DMS153 treated with DMSO at 0.1 percent for 48 hours (cell line): Measurements from ENCODE around the gene KCNMA1.
"Not testable (repeated sequence)": the region's sequence is repeated elsewhere in the genome, so short reads cannot be mapped to it uniquely, and the experiment has no call there.

Source experiments
- DNase-seq: peaks from one replicate; lab custom pipeline; 2025; ENCODE audit not compliant: unreplicated experiment; lab: John Stamatoyannopoulos, UW

Gene KCNMA1

DNA sequence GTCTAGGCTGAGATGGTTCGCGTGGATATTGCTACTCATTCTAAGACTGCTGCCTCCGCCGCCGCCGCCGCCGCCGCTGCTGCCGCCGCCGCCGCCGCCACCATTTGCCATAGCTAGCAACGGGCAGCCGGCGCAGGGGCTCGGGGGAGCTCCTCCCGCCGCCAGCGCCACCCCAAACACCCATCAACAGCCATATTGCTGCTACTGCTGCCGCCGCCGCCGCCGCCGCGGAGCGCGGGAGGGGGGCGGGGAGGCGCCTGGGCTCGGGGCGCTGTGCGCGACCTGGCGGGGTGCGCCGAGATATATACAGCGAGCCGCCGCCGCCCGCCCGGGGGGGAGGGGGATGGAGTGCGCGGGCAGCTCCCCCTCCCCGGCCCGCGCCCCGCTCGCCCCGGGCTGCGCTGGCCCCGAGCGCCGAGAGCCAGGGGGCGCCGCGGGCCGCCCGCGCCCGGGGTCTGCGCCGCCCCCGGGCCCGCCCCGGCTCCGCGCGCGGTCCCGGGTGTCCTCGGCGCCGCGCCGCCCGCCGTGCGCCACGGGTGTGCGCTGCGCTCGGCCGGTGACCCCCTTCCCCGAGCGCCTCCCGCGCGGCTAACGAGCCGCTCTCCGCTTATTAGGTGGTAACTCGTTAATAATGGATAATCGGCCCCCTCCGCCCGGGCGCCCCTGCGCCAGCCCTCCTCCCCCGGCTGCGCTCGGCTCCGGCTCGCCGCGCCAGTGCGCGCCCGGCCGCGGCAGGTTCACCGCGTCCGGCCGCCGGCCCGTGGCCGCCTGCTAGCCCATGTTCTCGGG is at the start of gene KCNMA1:
TSS of gene KCNMA1 (minus strand) at position 277 of the 789 bp plus-strand sequence.
- no peak for DNase-seq

DNA sequence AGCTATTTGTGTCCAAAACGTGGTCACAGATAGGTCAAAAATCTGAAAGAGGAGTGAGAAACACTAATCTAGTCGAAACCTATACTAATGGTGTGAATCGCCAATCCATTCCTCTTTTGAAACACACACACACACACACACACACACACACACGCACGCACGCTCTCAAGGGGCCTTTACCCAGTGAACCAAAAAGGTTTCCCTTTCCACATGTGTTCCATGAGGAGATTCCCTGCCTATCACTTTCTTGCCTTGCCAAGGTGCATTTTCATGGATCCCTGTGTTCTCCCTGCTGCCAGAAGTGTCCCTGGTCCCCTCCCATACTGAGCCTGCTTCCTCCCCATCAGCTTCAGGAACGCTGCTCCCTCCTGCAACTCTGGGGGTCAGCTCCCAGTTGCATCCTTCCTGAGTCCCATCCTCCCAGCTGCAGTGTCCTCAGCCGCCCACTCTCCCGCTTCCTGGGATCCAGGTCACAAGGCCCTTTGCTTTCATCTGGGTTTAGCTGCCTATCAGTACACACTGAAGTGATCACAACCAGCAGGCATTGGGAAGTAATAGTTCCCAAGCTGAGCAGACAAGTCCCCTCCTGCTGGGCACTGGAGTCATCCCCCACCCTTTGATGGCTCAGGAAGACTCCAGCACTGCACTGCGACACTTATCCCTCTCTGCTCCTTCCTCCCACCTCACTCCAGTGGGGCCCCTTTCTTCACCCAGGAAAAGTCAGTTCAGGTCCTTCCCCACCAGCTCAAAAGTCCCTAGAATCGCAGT is 49.2 kb upstream of the KCNMA1 start:
- no peak for DNase-seq

DNA sequence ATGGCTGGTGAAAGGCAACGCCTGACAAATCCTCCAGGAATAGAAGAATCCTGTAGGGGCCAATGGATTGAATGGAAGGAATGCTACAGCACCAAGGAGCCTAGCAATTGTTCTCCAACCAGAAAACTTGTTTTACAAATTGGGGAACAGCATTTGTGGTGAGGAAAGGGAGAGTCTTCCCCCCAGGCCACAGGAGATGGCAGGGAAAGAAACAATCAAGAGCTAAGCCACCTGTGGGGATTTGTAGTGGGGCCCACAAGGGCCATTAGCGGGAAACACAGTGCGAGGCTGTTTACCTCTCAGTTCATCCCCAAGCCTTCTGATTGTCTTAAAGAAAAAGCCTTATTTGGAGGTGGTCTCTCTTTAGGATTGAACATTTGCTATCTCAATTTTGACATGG is 48.5 kb upstream of the KCNMA1 start:
- DNase-seq: no peak

DNA sequence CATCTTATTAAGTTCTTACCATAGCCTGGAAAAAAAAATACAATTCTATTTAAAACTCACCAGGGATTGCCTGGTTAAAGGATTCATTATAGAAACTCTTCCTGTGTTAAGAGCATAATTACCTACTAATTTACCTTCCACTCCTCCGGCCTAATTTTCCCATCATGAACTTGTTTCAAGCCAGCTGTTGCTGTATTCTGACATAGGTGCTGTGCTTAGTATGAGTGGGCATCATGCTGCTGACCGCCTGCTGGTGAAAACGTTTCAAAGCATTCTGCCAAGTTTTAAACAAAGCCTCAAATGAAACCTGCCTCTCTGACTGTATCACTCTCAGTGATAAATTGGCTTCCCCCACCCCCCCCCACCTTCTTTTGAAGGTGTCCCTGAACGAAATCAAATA is 47.8 kb upstream of the KCNMA1 start:
- no peak for DNase-seq

DNA sequence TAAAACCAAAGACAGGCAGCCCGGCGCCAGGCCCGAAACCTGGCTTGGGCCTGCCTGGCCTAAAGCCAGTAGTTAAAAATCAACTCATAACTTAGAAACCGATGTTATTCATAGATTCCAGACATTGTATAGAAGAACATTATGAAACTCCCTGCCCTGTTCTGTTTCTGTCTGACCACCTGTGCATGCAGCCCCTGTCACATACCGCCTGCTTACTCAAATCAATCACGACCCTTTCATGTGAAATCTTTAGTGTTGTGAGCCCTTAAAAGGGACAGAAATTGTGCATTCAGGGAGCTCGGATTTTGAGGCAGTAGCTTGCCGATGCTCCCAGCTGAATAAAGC is 45.5 kb upstream of the KCNMA1 start:
- not testable (repeated sequence) for DNase-seq

DNA sequence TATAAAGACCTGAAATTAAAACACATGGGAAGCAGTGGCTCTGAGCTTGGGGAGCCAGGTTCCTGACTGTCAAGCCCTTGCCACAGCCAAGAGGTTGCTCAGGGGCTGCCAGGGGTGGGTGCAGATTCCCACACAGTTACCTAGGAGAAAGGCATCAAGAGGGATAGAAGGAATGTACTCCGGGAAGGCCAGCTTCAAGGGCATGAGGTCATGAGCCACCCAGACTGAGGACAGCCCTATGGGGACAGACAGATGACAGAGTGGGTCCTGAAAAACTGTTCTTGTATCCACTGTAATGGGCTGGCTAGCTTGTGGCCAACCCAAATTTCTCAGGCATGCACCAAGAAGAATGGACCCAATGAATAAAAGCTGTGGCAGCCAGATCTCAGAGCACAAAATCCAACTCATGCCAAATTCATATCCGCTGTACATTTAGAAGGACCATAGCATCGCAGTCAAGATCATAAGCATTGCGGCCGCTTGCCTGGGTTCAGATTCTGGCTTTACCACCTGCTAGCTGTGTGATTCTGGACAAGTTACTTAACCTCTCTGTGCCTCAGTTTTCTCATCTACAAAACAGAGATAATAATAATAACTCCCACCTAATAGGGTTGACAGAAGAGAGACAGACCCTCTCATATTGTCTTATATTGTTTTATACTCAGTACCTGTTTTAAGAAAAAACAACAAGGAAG is 44.9 kb upstream of the KCNMA1 start:
- no peak for DNase-seq

DNA sequence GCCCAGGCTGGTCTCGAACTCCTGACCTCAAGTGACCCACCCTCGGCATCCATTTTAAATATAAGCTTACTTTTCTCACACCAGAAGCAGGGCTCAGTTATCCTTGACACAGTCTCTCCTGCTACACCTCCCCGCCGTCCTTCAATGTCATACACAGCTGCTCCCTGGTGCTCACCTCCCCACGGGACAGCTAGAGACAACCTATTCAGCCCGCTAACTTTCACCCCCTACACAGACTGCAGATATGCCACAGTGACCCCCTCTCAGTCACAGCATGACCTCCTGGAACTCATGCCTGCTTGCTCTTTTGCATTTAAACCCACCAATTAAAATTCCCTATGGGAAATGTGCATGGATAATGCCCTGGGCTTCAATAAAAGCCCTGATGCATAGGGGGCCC is 44.2 kb upstream of the KCNMA1 start:
- no peak for DNase-seq

DNA sequence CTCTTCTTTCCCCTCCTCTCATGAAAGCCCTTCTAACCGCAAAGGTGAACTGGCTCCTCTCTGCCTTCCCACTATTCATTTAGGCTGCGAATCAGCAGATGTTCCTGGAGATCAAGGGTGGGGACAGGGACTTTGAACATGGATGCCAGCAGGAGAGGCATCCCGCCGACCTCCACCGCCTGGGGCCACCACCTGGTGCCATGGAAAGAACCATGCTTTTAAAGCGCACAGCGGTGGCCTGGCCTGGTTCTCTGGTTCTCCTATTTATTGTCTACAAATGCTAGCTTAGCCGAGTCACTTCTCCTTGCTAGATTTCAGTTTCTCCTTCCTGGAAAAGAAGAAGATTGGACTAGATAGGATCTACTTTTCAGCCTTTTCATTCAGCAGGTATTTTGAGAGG is 43.2 kb upstream of the KCNMA1 start:
- no peak for DNase-seq

DNA sequence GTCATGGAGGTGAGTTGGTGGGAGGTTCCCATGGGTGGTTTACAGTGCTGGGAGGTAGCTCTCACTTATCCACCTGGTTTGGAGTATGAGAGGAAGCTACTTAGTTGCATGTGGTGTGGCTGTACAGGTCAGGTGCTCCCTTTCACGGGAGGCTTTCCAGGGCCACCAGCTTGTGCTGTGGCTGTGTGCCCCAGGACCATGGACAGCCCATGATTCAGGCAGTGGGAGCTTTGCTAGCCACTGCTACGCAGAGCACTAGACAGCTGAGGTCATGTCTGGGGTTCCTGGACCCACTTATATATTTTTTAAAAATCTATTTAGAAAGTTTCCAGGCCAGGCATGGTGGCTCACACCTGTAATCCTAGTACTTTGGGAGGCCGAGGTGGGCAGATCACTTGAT is 42.5 kb upstream of the KCNMA1 start:
- DNase-seq: no peak

DNA sequence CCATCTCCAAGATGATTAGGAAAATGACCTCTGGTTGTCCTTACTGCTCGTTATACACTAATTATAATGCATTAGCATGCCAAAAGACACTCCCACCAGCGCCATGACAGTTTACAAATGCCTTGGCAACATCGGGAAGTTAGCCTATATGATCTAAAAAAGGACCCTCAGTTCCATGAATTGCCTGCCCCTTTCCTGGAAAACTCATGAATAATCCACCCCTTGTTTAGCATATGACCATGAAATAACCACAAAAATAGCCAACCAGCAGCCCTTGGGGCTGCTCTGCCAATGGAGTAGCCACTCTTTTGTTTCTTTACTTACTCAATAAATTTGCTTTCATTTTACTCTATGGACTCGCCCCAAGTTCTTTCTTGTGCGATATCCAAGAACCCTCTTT is 41.6 kb upstream of the KCNMA1 start:
- no peak for DNase-seq

DNA sequence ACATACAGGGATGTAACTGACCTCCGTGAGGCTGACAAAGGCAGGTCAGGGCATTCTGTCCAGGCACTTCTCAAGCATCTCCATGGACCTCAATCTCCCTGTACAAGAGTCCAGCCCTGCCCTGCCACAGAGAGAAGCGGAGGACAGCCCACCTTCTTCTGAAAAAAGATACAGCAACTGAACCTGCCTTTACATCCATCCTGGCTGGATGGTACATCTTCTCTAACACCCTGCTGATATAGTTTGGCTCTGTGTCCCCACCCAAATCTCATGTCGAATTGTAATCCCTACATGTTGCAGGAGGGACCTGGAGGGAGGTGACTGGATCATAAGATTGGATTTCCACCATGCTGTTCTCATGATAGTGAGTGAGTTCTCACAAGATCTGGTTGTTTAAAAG is 40.5 kb upstream of the KCNMA1 start:
- DNase-seq: no peak

DNA sequence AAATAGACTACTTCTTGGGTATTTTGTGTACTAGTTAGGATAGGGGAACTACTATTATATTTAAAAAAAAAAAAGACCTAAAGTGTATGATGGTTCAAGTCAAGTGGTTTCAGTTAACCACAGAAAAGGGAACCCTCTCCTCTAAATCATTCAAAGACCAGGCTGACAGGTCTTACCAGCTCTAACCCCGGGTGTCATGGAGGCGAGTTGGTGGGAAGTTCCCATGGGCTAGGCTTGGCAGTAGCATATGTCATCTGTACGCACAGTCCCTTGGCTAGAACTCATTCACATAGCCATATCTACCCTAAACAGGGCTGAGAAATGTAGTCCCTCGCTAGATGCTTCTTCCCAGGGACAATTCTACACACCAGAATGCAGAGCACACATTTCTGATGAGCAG is 37.7 kb upstream of the KCNMA1 start:
- DNase-seq: no peak

DNA sequence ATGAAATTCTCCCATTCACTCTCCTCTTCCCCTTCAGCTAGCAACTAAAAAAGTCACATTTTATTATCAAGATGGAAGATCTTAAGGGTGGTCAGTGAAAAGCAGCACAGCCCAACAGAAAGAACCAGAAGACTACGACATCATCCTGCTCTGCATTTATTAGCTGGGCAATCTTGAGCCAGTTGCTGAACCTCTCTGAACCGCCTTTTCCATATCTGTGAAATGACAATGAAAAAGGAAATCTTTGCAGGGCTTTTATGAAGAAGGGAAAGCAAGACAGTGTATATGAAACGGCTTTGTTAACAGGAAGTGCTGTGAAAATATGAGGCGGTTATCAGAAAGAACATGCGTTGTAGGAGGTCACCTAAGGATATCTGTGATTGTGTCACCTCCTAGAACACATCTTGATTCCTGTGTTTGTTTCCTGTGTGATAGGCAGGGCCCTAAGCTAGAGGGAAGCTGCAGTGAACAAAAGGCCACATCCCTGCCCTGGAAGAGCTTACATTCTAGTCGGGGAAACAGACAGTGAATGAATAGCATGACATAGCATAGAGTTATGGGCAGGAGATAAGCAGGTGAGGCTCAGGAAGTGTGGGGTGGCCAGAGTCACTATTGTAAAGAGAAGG is 36.0 kb upstream of the KCNMA1 start:
- DNase-seq: no peak

DNA sequence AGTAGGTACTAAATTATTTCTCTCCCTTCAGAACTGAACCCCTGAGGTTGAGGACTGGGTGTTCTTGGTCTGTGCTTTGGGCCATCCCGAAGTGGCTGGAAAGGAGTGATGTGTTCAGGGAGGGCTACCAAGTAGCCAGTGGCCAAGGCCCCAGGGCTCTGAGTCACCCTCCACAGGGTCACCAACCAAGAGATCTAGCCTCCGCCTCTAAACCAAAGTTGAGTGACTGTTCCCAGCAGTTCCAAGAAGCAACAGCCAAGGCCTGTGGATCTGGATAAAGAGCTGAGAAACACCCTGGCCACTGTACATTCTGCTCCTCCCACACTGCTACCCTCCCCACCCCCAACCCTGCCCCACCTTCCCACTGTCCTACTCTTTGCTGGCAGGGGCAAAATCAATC is 35.5 kb upstream of the KCNMA1 start:
- no peak for DNase-seq

DNA sequence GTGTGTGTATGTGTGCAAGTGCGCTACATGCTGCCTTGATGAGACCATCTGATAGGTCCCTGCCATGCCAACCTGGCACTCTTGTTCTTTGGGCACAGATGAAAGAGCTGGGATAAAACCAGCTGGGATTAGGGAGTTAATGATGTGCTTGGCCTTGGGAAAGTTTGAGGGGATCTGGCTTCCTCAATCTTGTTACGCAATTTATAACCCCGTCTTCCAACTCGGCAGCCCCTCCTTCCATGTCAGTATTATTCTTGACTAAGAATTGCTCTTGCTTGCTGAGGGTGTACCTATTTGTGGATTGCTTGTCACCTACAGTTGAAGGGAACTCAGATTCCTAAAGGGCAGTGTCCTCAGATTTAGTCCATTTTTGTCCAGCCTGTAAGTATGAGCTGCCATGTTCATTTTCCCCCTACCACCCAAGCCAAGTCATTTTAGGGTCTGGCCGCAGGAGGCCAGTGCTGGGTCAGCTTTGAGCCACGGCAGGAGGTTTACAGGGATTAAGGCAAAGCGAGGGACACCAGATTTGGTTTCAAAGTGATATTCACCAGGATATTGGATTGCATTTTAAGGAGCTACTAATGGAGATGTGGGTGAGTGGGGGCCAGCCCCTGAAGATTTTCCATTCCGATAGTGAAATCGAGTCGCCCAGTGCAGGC is 34.1 kb upstream of the KCNMA1 start:
- DNase-seq: no peak

DNA sequence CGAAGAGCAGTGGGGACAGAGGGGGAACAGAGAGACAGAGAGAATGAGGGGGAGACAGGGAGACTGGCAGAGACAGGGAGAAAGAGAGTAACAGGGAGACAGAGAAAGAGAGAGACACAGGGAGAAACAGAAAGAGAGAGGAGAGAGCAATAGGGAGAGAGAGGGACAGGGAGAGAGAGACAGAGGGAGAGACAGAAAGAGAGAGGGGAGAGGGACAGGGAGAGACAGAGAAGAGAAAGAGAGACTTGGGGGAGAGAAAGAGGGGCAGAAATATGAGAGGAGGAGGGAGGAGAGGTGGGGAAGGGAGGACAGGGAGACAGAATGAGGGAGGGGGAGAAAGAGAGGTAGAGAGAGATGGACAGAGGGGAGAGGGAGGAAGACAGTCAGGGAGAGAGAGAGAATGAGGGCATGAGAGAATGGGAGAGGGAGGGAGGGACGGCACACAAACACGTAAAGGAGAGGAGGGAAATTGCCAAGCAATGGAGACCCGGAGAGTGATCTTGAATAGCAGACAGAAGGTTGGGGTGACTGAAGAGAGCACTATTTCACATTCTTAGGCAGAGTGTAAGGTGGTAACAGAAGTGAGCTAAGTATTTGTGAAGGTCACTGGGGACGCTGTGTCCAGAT is 33.3 kb upstream of the KCNMA1 start:
- no peak for DNase-seq

DNA sequence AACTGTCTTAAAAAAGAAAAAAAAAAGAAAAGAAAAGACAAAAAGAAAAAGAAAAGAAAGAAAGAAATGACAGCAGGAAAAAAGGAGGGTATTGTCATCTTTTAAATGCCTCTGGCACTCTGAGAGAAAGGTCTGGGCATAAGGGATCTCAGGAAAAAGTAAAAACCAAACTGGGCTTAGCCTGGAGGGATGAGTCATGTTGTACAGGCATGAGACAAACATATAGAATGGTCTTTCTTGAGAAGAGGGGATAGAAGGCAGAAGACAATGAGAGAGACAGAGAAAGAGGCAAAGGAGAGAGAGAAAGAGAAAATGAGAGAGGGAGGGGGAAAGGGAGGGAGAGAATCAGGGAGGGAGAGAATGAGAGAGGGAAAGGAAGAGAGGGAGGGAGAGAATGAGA is 32.3 kb upstream of the KCNMA1 start:
- no peak for DNase-seq

DNA sequence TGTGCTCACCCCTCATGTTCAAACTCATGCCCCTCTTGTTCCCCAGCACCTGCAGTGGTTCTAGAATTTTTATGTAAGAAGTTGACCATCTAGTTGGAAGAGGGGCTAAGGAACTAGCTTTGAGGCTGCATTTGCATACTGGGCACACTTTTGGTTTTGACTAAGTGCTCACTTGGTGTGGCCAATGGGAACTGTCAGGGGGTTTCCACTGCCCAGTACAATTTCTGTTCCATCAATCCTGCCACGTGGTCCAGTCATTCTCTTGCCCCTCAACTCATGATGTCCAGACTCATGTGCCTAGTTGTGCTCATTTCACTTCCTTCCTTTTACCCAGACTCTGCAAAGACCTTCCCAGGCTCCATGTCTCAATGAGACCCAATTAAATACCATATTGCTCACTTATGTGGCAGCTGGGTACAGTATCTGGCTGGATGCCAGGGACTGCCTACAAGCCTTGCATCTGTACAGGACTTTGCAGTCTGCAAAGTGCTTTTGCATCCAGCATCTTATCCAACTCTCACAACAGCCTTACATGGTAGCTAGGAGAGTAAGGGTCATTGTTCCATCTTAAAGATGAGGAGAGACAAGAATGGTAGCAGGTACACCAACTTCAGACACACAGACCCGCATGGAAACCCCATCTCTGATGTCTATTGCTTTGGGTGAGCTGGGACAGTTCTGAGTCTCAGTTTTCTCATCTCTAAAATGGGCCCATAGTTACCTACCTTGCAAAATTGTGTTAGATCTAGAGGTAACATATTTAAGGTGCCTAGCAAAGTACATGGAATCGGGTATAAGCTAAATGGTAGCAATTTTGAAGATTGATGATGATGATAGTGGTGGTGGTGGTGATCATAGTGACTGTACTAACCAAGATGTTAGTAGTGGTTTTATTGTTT is 30.1 kb upstream of the KCNMA1 start:
- no peak for DNase-seq

DNA sequence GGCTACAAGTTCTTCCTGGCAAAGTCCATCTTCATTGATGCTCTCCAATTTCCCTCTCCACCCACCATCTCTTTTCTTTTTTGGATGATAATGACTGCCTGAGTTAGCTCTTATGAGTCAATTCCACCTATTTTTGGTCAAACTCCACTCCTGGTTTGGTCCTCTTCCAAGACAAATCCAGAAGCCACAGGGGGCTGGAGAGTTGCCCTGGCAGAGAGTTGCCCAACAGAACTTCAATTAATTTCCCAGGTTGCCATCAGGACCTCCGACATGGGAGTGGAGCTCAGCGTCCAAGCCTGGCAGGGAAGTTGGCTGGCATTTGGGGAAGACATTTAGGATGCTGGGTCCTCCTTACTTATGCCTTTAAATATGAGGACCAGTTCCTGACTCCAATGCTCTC is 29.2 kb upstream of the KCNMA1 start:
- DNase-seq: no peak

DNA sequence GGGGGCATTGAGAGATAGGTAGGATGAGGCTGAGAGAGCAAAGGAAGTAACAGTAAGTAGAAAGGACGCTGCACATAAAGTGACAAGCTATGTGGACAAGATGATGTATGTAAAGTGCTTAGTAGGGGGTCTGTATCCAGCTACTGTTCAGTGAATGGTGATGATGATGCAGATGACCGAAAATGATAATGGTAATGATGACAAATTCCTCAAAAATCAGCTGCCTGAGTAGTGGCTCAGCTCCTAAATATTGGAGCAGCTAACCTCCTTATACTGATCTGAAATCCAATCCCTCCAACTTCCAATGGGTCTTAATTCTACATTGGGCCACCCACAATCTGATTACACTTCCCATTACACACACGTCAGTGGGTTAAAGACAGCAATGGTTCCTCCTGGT is 27.1 kb upstream of the KCNMA1 start:
- DNase-seq: no peak
